HepG2 (cell line): ENCODE results near the gene TXNL4A. TPM values are rescaled to one million over a fixed set of nuclear protein-coding genes. Genes with fewer than 3 reads are reported as not detected.
A peak's percentile ranks its signal among the peaks of the same experiment; 100 is the strongest.

Source experiments
- ATAC-seq: fragments of 200-7000 bp; cut with Tn5 transposase; 3 replicates; pipeline ENCODE4 v1.9.1; 2020; ENCODE audit warnings: mild to moderate bottlenecking, moderate library complexity
- BruUV-seq: library from RNA; stranded (reverse); fragments of 400-500 nt; replicated peaks from 2 replicates; lab custom pipeline; 2021; lab: Mats Ljungman, UMichigan
- CTCF ChIA-PET: fragments of 300-600 bp; formaldehyde crosslinking; extraction: SDS; loops from one replicate; lab custom pipeline; 2021; ENCODE audit warnings: low total read pairs, inconsistent platforms, low intra/inter-chr PET ratio; lab: Yijun Ruan, JAX
- POLR2A ChIA-PET: fragments of 350-600 bp; sonication (Branson Sonifier 250); formaldehyde crosslinking; loops from one replicate; lab custom pipeline; 2020; ENCODE audit warnings: antibody characterized with exemption, inconsistent platforms; lab: Yijun Ruan, JAX
- DNase-seq: peaks from one replicate; pipeline ENCODE4 v3.0.0-alpha.2; 2015; ENCODE audit warnings: low spot score
- FAIRE-seq: peaks from 3 replicates; lab custom pipeline; 2011; peaks lifted over from hg19 to GRCh38; lab: Jason Lieb, UNC
- H2AFZ ChIP-seq: one replicate; pipeline ENCODE4 v1.6.1; 2011; ENCODE audit warnings: low read length, inconsistent platforms
- H3K27ac ChIP-seq: fragments of 300-600 bp; 3 replicates; pipeline ENCODE4 v1.8.0; 2011; ENCODE audit warnings: mixed run types, mild to moderate bottlenecking, mixed read lengths, low read length, inconsistent platforms; ENCODE audit not compliant: insufficient read depth; ENCODE audit errors: extremely low read length
- H3K27me3 ChIP-seq, 2 experiments: fragments of 200-600 bp in 1 of 2; 2 replicates in 1 of 2; 3 replicates in 1 of 2; pipeline versions ENCODE4 v1.6.0 to v1.8.0; 2011; ENCODE audit warnings: low read length in 2 of 2, mild to moderate bottlenecking in 2 of 2, moderate library complexity in 2 of 2, inconsistent platforms in 1 of 2; ENCODE audit not compliant: insufficient read depth in 2 of 2, control insufficient read depth in 1 of 2
- H3K36me3 ChIP-seq, 2 experiments: fragments of 200-600 bp in 1 of 2; replicated peaks in 1 of 2; 2 replicates in 1 of 2; 3 replicates in 1 of 2; pipeline versions ENCODE4 v1.5.1 to v1.8.0; 2011; ENCODE audit warnings: low read length in 2 of 2, inconsistent platforms in 1 of 2; ENCODE audit not compliant: insufficient read depth in 2 of 2, control insufficient read depth in 1 of 2
- H3K4me1 ChIP-seq: 2 replicates; pipeline ENCODE4 v1.5.1; 2012; ENCODE audit warnings: low read length, inconsistent platforms; ENCODE audit not compliant: insufficient read depth
- H3K4me2 ChIP-seq: 2 replicates; pipeline ENCODE4 v1.6.0; 2011; ENCODE audit warnings: low read depth, low read length, inconsistent platforms
- H3K4me3 ChIP-seq, 3 experiments: fragments of 200-600 bp in 1 of 3; sonication (generic), shearing (Covaris generic) in 1 of 3; replicated peaks in 1 of 3; 2 replicates each; pipeline ENCODE4 v1.5.1; 2011 to 2016; ENCODE audit warnings: low read length in 3 of 3, inconsistent platforms in 2 of 3, low read depth in 2 of 3, mild to moderate bottlenecking in 2 of 3, control low read depth in 1 of 3, mixed read lengths in 1 of 3; ENCODE audit not compliant: insufficient read depth in 1 of 3
- H3K79me2 ChIP-seq: one replicate; pipeline ENCODE4 v1.6.1; 2011; ENCODE audit warnings: low read length, inconsistent platforms; ENCODE audit not compliant: insufficient read depth
- H3K9ac ChIP-seq: 2 replicates; pipeline ENCODE4 v1.6.0; 2011; ENCODE audit warnings: mild to moderate bottlenecking, low read depth, low read length, inconsistent platforms; ENCODE audit not compliant: insufficient read depth
- H3K9me3 ChIP-seq: 2 replicates; pipeline ENCODE4 v1.5.1; 2012; ENCODE audit warnings: mild to moderate bottlenecking, low read length
- H4K20me1 ChIP-seq: 2 replicates; pipeline ENCODE4 v1.6.0; 2011; ENCODE audit warnings: inconsistent platforms, mild to moderate bottlenecking, low read length, moderate library complexity; ENCODE audit not compliant: insufficient read depth
- BCL6 ChIP-seq: IDR thresholded peaks from 2 replicates; pipeline ENCODE4 v1.6.1; 2016; ENCODE audit warnings: missing genetic modification reagents, missing compliant biosample characterization
- EEA1 ChIP-seq: sonication (generic); formaldehyde crosslinking; IDR thresholded peaks from 2 replicates; pipeline ENCODE4 v1.5.1; 2020; ENCODE audit warnings: mild to moderate bottlenecking, missing genetic modification reagents, borderline replicate concordance
- ETV5 ChIP-seq: IDR thresholded peaks from 2 replicates; pipeline ENCODE4 v1.6.1; 2018; ENCODE audit warnings: missing biosample characterization, missing genetic modification reagents, inconsistent platforms, borderline replicate concordance
- FOXK1 ChIP-seq: sonication (generic); formaldehyde crosslinking; IDR thresholded peaks from 2 replicates; pipeline ENCODE4 v1.4.0; 2020; ENCODE audit warnings: low read depth, missing genetic modification reagents, borderline replicate concordance
- HNRNPL ChIP-seq: fragments of 200-400 bp; formaldehyde crosslinking; IDR thresholded peaks from 2 replicates; pipeline ENCODE4 v1.6.1; 2017; ENCODE audit warnings: mild to moderate bottlenecking, low read depth, low read length
- MTA1 ChIP-seq: sonication (generic); formaldehyde crosslinking; IDR thresholded peaks from 2 replicates; pipeline ENCODE4 v1.4.0; 2020; ENCODE audit warnings: missing genetic modification reagents, mild to moderate bottlenecking, borderline replicate concordance
- NKX3-1 ChIP-seq: sonication (generic); formaldehyde crosslinking; IDR thresholded peaks from 2 replicates; pipeline ENCODE4 v1.5.0; 2020; ENCODE audit warnings: missing genetic modification reagents
- NR2F6 ChIP-seq, 2 experiments: IDR thresholded peaks; 2 replicates each; pipeline ENCODE4 v1.6.1; 2016; ENCODE audit warnings: antibody characterized with exemption in 1 of 2, mild to moderate bottlenecking in 1 of 2
- PHF8 ChIP-seq: sonication (generic); formaldehyde crosslinking; IDR thresholded peaks from 2 replicates; pipeline ENCODE4 v1.5.0; 2020; ENCODE audit warnings: missing genetic modification reagents
- RELA ChIP-seq: sonication (generic); formaldehyde crosslinking; IDR thresholded peaks from 2 replicates; pipeline ENCODE4 v1.4.0; 2020; ENCODE audit warnings: missing genetic modification reagents
- SAP130 ChIP-seq: IDR thresholded peaks from 2 replicates; pipeline ENCODE4 v1.6.1; 2016; ENCODE audit warnings: low read depth
- ZFP36 ChIP-seq: fragments of 150-350 bp; IDR thresholded peaks from 2 replicates; pipeline ENCODE4 v1.6.1; 2018; ENCODE audit warnings: borderline replicate concordance, low read length, low read depth; ENCODE audit not compliant: partially characterized antibody
- ZKSCAN8 ChIP-seq: IDR thresholded peaks from 2 replicates; pipeline ENCODE4 v1.6.1; 2016; ENCODE audit warnings: borderline replicate concordance, missing genetic modification reagents, missing compliant biosample characterization
- ZNF143 ChIP-seq: sonication (generic); formaldehyde crosslinking; IDR thresholded peaks from 2 replicates; pipeline ENCODE4 v1.4.0; 2020; ENCODE audit warnings: missing genetic modification reagents
- ZNF205 ChIP-seq: IDR thresholded peaks from 2 replicates; pipeline ENCODE4 v1.6.1; 2018; ENCODE audit warnings: missing biosample characterization, missing genetic modification reagents
- ZNF329 ChIP-seq: sonication (generic); formaldehyde crosslinking; IDR thresholded peaks from 2 replicates; pipeline ENCODE4 v1.9.0; 2021; ENCODE audit warnings: low read depth, mild to moderate bottlenecking, missing genetic modification reagents
- ZNF546 ChIP-seq: sonication (generic); formaldehyde crosslinking; conservative IDR thresholded peaks from 2 replicates; pipeline ENCODE4 v1.8.1; 2023; ENCODE audit warnings: mild to moderate bottlenecking, missing genetic modification reagents
- ZNF557 ChIP-seq: sonication (generic); formaldehyde crosslinking; IDR thresholded peaks from 2 replicates; pipeline ENCODE4 v1.4.0; 2020; ENCODE audit warnings: missing genetic modification reagents
- ZNF564 ChIP-seq: sonication (generic); formaldehyde crosslinking; IDR thresholded peaks from 2 replicates; pipeline ENCODE4 v1.8.1; 2023; ENCODE audit warnings: mild to moderate bottlenecking, missing genetic modification reagents
- ZNF709 ChIP-seq: sonication (generic); formaldehyde crosslinking; IDR thresholded peaks from 2 replicates; pipeline ENCODE4 v1.5.0; 2020; ENCODE audit warnings: mild to moderate bottlenecking, missing genetic modification reagents
- ZNF850 ChIP-seq: sonication (generic); formaldehyde crosslinking; conservative IDR thresholded peaks from 2 replicates; pipeline ENCODE4 v1.9.0; 2021; ENCODE audit warnings: mild to moderate bottlenecking, missing genetic modification reagents
- WGBS: methylation state at CpG from one replicate; pipeline ENCODE4 v1.1.6; 2017; ENCODE audit warnings: low lambda C conversion rate; 5-methylcytosine and 5-hydroxymethylcytosine counted together
- in situ Hi-C: cut with HindIII; loops from 2 replicates; pipeline ENCODE4 v1.10.0; 2017; ENCODE audit warnings: low pct_unique_long_range_greater_than_20kb; ENCODE audit not compliant: extremely low pct_ligation_motif_present
- intact Hi-C: fragments of 100-400 bp; cut with micrococcal nuclease; formaldehyde crosslinking; loops from one replicate; pipeline ENCODE4 v1.10.0; 2022; ENCODE audit not compliant: unreplicated experiment
- polyA plus RNA-seq, 8 experiments: library from polyadenylated mRNA; depleted of rRNA in 3 of 8; stranded (reverse) in 7 of 8; unstranded in 1 of 8; fragments of >200 nt; fragmentation: Illumina TruSeq in 4 of 8; extraction: Trizol in 4 of 8; gene quantifications; 2 replicates each; pipeline versions ENCODE4 v1.2.1 to v1.2.3, GENCODE V29; 2011 to 2016; ENCODE audit warnings: low read depth in 4 of 8, missing spikeins in 1 of 8, mixed read lengths in 1 of 8; ENCODE audit not compliant: insufficient read depth in 1 of 8
- total RNA-seq, 5 experiments: library from RNA; depleted of rRNA; stranded (reverse); fragments of >200 nt; fragmentation: Illumina TruSeq; extraction: Trizol; gene quantifications; 2 replicates each; pipeline ENCODE4 v1.2.3, GENCODE V29; 2016; ENCODE audit warnings: low read depth in 1 of 5
- TF ChIP-seq, protein P1 (sequence below): sonication (generic); formaldehyde crosslinking; IDR thresholded peaks from 2 replicates; pipeline ENCODE4 v1.5.0; 2020; ENCODE audit warnings: mild to moderate bottlenecking, missing genetic modification reagents
- TF ChIP-seq, protein P2 (sequence below): IDR thresholded peaks from 2 replicates; pipeline ENCODE4 v1.6.1; 2018; ENCODE audit warnings: missing genetic modification reagents, mild to moderate bottlenecking, missing compliant biosample characterization

TXNL4A gene
- total and polyA plus RNA-seq, 2 of the 13 experiments (the other 11 are each of a cell fraction or from before 2014, with no cell fraction given), result 172 to 202 TPM

DNA sequence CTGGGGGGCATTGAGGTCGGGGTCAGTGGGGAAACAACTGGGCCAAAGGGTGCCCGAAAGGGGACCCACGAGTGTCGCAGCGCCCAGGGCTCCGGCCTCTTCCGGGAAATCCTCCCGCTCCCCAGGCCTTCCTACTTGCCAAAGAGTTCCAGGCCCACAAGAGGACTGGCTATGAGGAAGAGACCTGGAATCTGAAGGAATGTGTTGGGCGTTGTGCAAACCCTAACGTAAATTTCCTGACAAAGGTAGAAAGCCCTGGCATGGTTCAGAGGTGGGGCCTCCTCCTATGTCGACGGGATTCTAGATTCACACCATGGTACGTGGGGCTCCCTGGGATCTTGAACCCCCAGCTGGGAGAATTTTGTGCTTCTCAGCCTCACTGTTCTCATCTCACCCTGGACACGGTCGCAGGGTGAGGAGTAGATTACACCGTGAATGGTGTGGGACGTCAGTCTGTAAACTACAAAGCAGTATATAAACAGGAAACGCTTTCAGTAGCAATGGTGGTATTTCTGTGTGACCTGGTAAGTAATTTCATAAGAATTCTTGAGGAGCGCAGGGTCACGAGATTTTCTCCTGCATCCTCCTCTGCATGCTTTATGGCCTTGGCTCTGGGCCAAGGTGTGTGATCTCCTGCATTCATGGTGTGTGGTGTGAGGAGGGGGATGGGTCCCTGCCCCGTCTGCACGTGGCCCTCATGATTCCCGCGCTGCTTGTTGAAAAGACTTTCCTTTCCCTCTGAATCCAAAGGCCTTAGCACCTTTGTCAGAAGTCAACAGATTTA lies 23.1 kb downstream of the TXNL4A start:
- FAIRE-seq (peak; percentile 32), DNase-seq (peak; percentile 79), ATAC-seq (peak; percentile 63)
- intact Hi-C loops (no loop called here), in situ Hi-C loops (no loop called here)
- ChIA-PET POLR2A (interaction anchor here (0.7 to 3.1 kb wide), 10 partner anchors 8 to 175 kb away, joined by 3 to 26 read pairs (median 4); partner anchors contain the start of genes ADNP2, RBFA, SLC66A2 and TXNL4A), CTCF (interaction anchor here (2.3 kb wide), 1 partner anchor 31 kb away, joined by 23 read pairs; no protein-coding TSS in a partner anchor)
- H3K27ac ChIP-seq, result peak overlapping the region; percentile 91
- peak overlapping the region; percentile 97 for H3K4me2 ChIP-seq
- H2AFZ ChIP-seq, result no peak overlapping the region
- BruUV-seq, result TSS peak; percentile 76
- H3K79me2 ChIP-seq, result peaks cover 15% of the 10 kb centered on the region
- H3K4me1 ChIP-seq, result peaks cover 65% of the 10 kb centered on the region
- no peaks in the 10 kb centered on the region for H3K27me3 ChIP-seq
- peaks cover 8 to 12% of the 10 kb centered on the region in 2 experiments; a peak in 4 of 5 replicates for H3K36me3 ChIP-seq
- peak overlapping the region; percentile 97 for H3K9ac ChIP-seq
- WGBS, result 13% methylated on average over 10 of the region's 24 CpGs
- peaks cover 6% of the 10 kb centered on the region for H4K20me1 ChIP-seq
- H3K4me3 ChIP-seq, result peak overlapping the region; percentile 78 to 86 (median 85)
- no peaks in the 10 kb centered on the region for H3K9me3 ChIP-seq
- TF ChIP-seq ZNF546 (CRISPR knock-in tag) (no peak), ZNF329 (CRISPR knock-in tag) (no peak), PHF8 (peak; percentile 59), ZNF564 (CRISPR knock-in tag) (0 out of 2 replicates have a peak, but pooled peaks have one; percentile 41), RELA (CRISPR knock-in tag) (no peak), NKX3-1 (CRISPR knock-in tag) (0 out of 2 replicates have a peak, but pooled peaks have one; percentile 5), ZFP36 (no peak), ZNF143 (CRISPR knock-in tag) (no peak), SAP130 (CRISPR knock-in tag) (peak; percentile 51; the same call in 1 of the 2 replicates), ZNF557 (CRISPR knock-in tag) (0 out of 2 replicates have a peak, but pooled peaks have one; percentile 43), ZNF709 (CRISPR knock-in tag) (no peak), NR2F6 (IDR thresholded peaks at IDR 0.05) (no peak), NR2F6 (CRISPR knock-in tag; IDR thresholded peaks at IDR 0.05) (no peak), ETV5 (CRISPR knock-in tag) (peak; percentile 4; the same call in 1 of the 2 replicates), ZKSCAN8 (CRISPR knock-in tag) (no peak), MTA1 (CRISPR knock-in tag) (no peak), HNRNPL (no peak), ZNF850 (CRISPR knock-in tag) (no peak), EEA1 (CRISPR knock-in tag) (no peak), BCL6 (peak; percentile 3; the same call in 1 of the 2 replicates), ZNF205 (no peak), FOXK1 (CRISPR knock-in tag) (peak; percentile 16; the same call in 1 of the 2 replicates)
- TF ChIP-seq, protein P1, sequence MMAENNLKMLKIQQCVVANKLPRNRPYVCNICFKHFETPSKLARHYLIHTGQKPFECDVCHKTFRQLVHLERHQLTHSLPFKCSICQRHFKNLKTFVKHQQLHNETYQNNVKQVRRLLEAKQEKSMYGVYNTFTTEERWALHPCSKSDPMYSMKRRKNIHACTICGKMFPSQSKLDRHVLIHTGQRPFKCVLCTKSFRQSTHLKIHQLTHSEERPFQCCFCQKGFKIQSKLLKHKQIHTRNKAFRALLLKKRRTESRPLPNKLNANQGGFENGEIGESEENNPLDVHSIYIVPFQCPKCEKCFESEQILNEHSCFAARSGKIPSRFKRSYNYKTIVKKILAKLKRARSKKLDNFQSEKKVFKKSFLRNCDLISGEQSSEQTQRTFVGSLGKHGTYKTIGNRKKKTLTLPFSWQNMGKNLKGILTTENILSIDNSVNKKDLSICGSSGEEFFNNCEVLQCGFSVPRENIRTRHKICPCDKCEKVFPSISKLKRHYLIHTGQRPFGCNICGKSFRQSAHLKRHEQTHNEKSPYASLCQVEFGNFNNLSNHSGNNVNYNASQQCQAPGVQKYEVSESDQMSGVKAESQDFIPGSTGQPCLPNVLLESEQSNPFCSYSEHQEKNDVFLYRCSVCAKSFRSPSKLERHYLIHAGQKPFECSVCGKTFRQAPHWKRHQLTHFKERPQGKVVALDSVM (CRISPR knock-in tag), result no peak
- TF ChIP-seq, protein P2, sequence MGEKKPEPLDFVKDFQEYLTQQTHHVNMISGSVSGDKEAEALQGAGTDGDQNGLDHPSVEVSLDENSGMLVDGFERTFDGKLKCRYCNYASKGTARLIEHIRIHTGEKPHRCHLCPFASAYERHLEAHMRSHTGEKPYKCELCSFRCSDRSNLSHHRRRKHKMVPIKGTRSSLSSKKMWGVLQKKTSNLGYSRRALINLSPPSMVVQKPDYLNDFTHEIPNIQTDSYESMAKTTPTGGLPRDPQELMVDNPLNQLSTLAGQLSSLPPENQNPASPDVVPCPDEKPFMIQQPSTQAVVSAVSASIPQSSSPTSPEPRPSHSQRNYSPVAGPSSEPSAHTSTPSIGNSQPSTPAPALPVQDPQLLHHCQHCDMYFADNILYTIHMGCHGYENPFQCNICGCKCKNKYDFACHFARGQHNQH (CRISPR knock-in tag), result 0 out of 2 replicates have a peak, but pooled peaks have one; percentile 16
